GM19468 (cell line): ENCODE results near the gene FAM72B.
"Not testable (repeated sequence)": the region's sequence is repeated elsewhere in the genome, so short reads cannot be mapped to it uniquely, and the experiment has no call there.

ENCODE experiments used
- ATAC-seq: cut with Tn5 transposase; IDR thresholded peaks from one replicate; pipeline ENCODE4 v1.9.1; 2021; ENCODE audit warnings: mild to moderate bottlenecking, moderate library complexity, moderate number of reproducible peaks; ENCODE audit not compliant: unreplicated experiment; ENCODE audit errors: extremely low read depth

The FAM72B gene

DNA sequence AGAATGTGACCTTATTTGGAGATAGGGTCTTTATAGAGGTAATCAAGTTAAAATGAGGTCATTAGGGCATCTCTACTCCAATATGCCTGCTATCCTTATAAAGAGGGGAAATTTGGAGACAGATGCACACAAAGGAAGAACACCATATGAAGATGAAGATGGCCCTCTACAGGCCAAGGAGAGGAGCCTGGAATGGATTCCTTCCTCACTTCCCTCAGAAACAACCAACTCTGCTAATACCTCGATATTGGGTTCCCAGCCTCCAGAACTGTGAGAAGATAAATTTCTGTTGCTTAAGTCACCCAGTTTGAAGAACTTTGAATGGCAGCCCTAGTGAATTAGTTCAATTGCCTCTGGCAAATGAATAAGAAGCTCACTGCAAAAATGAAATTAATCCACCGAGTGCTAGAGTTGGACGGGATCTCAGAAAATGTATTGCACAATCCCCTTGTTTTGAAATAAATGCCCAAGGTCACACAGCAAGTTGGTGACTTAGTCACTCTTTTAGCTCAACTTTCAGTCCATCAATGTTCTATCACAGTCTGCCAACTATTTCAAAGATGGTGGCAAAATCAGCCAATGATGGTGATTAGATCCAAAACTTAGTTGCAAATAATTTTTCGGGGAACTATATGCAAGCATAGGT, 27.1 kb downstream of the FAM72B start:
- ATAC-seq, result not testable (repeated sequence)

DNA sequence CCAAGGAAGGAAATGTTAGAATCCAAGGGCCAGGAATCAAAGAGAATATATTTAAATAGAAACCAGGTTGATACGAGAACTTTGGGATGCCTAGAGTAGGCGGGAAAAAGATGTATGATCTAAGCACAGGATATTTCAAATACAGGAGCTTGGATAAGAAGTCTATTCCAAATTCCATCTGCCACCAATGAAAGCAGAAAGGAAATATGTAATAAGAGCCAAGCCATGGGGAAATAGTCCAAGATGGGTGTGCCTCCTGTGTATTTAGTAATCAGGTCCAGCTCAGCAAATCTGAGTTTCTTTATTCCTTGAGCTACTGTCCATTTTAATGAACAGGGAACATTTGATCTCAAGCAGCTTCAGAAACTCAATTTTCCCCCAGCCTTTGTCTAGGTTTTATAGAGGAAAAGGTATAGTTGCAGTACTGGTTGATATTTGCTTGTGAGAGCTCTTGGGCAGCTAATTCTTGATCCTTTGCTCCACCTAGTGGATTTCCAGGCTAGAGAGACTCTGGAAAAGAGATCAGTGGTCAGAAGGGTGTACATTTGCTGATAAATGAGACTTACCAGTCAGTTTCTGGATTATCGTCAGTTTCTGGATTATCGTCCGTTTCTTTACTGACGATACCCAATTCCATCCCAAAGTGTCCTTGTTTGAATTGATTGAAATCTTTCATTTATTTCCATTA, 28.3 kb downstream of the FAM72B start:
- not testable (repeated sequence) for ATAC-seq

DNA sequence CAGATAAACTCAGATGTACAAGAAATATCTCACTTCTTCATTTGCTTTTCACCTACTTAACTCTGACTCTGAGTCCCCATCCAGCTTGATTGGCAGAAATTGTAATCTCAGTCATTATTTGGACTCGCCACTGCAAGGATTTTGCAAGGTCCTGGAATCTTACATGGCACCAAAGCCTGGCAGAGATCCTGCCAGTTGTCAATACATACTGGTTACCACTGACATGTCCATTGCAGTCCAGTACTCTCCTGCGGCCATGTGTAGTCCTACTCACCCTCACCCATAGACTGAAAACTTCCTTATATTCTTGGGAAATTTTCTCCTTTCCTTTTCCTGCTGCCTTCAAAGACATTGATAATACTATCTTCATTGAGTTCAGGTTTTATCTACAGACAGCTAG, 29.3 kb downstream of the FAM72B start:
- ATAC-seq, result not testable (repeated sequence)

DNA sequence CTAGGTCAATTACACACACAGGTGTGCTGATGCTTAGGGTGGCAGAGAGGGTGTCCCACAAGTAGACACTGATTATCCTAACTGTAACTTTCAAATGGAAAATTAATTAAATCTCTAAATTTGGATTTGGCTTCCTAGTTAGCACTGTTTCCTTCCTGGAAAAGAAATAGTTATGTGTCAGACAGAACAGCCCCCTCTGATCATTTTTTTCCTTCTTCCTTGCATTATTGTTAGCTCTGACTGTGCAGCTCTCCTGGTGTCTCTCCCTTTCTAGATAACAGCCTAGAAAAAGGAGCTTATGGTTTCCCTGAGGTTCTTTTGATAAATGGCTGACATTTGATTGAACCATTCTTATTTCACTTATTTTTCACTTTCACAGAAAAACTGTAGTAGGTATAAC, 31.4 kb downstream of the FAM72B start:
- not testable (repeated sequence) for ATAC-seq

DNA sequence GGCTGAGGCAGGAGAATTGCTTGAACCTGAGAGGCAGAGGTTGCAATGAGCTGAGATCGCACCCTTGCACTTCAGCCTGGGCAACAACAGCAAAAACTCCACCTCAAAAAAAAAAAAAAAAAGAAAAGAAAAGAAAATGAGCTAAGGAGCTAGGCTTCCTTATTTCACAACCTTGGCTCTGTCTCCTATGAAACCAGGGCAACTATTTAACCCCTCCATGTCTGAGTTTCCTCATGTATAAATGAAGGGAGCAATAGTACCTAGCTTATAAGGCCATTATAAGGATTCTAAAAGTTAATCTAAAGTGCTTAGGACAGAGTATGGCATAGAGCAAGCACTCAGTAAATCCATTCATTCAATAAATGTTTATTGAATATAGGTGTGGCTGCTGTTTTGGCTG, 32.8 kb downstream of the FAM72B start:
- ATAC-seq, result not testable (repeated sequence)

DNA sequence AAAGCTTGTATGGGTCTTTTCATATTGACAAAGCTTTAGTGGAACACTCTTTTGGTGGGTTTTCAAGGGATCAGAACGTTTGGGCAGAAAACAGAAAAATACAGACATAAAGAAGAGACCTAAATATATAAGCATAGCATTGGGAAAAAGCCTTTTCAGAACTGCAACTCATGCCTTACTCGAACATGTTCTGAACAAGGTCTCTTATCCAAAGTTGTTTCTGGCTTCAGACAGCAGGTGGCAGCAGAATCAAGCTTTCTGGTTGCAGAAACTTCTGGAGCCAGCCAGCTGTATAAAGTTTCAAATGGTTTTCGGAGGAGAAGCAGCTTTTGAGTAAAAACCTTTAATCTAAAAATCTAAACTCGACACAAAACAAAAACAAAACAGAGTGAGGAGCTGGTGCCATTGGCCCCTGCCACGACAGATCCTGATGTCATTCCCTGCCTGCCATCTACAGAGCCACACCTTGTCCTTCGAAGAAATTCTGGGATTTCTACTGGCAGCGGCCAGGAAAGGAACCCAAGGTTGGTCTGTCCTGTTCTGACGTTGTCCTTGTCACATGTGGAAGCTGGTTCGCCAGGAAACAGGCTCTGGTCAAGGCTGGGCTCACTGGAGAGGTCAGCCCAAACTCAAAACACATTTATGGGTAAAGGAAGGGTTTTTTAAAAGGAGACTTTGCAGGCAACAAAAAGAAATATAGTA, 35.5 kb downstream of the FAM72B start:
- ATAC-seq, result not testable (repeated sequence)

DNA sequence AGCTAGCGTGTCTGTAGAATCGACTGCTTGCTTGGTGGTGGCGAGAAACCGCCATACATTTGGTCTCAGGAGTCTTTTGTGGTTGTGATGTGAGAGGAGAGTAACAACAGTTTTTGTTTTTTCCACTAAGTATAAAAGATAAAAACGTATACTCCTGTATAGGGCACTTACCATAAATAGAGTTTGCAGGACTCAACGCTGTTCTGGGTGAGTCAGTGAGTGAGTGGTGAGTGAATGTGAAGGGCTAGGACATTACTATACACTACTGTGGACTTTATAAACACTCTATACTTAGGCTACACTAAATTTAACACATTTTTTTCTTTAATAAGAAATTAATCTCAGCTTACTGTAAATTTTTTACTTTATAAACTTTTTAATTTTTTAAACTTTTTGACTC, 43.7 kb downstream of the FAM72B start:
- ATAC-seq, result not testable (repeated sequence)

DNA sequence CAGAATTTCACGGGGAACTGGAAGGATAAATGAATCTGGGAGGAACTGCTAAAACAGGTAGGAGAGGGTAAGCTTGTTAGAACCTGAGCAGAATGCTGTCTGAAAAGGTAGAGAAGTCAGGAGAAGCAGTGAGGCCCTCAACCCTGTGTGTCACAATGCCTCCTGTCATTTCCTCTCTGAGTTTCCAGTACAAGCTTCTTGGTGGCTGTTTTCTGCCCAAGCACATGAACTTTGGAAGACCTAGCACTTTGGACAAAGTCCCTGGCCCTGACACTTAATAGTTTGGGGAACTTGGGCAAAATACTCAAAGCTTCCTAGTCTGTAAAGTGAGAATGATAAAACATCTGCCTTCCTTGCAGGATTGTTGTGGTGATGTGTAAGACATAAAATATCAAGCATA, 52.6 kb downstream of the FAM72B start:
- not testable (repeated sequence) for ATAC-seq

DNA sequence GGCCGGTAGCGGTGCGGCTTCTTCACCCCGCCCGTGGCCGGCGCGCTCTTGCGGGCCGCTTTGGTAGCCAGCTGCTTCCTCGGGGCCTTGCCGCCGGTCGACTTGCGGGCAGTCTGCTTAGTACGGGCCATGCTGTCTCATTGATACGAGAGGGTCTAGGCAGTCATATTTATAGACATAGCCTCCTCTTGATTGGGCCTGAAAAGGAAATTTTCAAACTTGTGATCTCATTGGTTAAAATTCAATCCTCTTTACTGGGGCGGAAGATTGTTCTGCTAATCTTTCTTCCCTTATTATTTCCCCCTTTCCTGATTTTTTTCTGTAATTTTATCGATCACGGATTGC, 65.7 kb downstream of the FAM72B start:
- ATAC-seq, result not testable (repeated sequence)
